AG10803 (cell line): ENCODE results near the gene PCDHGC5.
A peak's percentile ranks its signal among the peaks of the same experiment; 100 is the strongest.

Experiments used
- DNase-seq: peaks from one replicate; pipeline ENCODE4 v3.0.0; 2010; ENCODE audit warnings: low read depth
- H3K4me3 ChIP-seq: 2 replicates; pipeline ENCODE4 v1.5.1; 2011; ENCODE audit warnings: mild to moderate bottlenecking, low read length, control low read depth
- CTCF ChIP-seq: conservative IDR thresholded peaks from 2 replicates; pipeline ENCODE4 v1.5.1; 2011; ENCODE audit warnings: mild to moderate bottlenecking, low read length, control low read depth, inconsistent platforms

The PCDHGC5 gene

GRCh38 chr5:141524604-141525597, 36.0 kb downstream of the PCDHGC5 start:
- peak; percentile 96 for TF ChIP-seq CTCF
- peak overlapping the region; percentile 20 for H3K4me3 ChIP-seq
- DNase-seq, result peak; percentile 96

GRCh38 chr5:141525653-141526052, 36.8 kb downstream of the PCDHGC5 start:
- no peak for DNase-seq
- no peak overlapping the region for H3K4me3 ChIP-seq
- TF ChIP-seq CTCF, result no peak

- no peak overlapping the region for H3K4me3 ChIP-seq
- TF ChIP-seq CTCF, result no peak
- no peak for DNase-seq
Observed at GRCh38 chr5:141527426-141527825, 38.5 kb downstream of the PCDHGC5 start.

- no peak overlapping the region for H3K4me3 ChIP-seq
- no peak for DNase-seq
- no peak for TF ChIP-seq CTCF
Observed at GRCh38 chr5:141528291-141528984, 39.6 kb downstream of the PCDHGC5 start.

GRCh38 chr5:141529002-141529401, 40.1 kb downstream of the PCDHGC5 start:
- no peak overlapping the region for H3K4me3 ChIP-seq
- 0 out of 2 replicates have a peak, but pooled peaks have one; percentile 3 for TF ChIP-seq CTCF
- DNase-seq, result peak; percentile 70

- TF ChIP-seq CTCF, result no peak
- no peak for DNase-seq
- no peak overlapping the region for H3K4me3 ChIP-seq
Observed at GRCh38 chr5:141529873-141530272, 41.0 kb downstream of the PCDHGC5 start.
